Cardiac fibroblast (primary cell): ENCODE results near the gene FRMD4A.
"Not testable (repeated sequence)": the region's sequence is repeated elsewhere in the genome, so short reads cannot be mapped to it uniquely, and the experiment has no call there.

Experiments
- DNase-seq, 2 donors: peaks; one replicate each; pipeline versions ENCODE4 v3.0.0 to v3.0.0-alpha.2; 2010; ENCODE audit warnings: low read depth in 2 of 2
- H3K4me3 ChIP-seq, 2 donors: replicated peaks in 1 of 2; 1 replicate in 1 of 2; 2 replicates in 1 of 2; pipeline ENCODE4 v1.5.1; 2011; ENCODE audit warnings: low read depth in 2 of 2, low read length in 2 of 2, mild to moderate bottlenecking in 2 of 2, moderate library complexity in 1 of 2
- TF ChIP-seq, protein P1 (sequence below): IDR thresholded peaks from one replicate; pipeline ENCODE4 v1.5.1; 2011; ENCODE audit warnings: low read depth, mild to moderate bottlenecking, low read length, inconsistent platforms

FRMD4A gene

DNA sequence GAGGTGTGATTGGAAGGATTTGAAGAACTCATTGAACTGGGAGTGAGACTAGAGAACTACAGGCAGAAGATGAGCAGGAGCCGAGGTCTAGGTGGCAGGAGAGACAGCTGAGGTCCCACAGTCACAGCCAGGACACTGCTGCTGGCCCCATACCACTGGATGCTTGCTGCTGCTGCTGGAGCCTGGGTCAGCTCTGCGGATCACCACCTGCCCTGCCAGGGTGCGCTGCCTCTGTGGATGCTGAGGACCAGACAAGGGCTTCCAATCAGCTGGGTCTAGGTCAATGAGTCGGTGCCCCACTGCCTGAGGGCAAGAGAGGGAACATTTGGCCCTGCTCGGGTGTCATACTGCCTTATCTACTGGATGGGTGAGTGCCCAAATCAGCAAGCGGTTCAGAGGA, 94.4 kb downstream of the FRMD4A start:
- DNase-seq: no peak
- TF ChIP-seq, protein P1, sequence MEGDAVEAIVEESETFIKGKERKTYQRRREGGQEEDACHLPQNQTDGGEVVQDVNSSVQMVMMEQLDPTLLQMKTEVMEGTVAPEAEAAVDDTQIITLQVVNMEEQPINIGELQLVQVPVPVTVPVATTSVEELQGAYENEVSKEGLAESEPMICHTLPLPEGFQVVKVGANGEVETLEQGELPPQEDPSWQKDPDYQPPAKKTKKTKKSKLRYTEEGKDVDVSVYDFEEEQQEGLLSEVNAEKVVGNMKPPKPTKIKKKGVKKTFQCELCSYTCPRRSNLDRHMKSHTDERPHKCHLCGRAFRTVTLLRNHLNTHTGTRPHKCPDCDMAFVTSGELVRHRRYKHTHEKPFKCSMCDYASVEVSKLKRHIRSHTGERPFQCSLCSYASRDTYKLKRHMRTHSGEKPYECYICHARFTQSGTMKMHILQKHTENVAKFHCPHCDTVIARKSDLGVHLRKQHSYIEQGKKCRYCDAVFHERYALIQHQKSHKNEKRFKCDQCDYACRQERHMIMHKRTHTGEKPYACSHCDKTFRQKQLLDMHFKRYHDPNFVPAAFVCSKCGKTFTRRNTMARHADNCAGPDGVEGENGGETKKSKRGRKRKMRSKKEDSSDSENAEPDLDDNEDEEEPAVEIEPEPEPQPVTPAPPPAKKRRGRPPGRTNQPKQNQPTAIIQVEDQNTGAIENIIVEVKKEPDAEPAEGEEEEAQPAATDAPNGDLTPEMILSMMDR: no peak
- no peak overlapping the region for H3K4me3 ChIP-seq

DNA sequence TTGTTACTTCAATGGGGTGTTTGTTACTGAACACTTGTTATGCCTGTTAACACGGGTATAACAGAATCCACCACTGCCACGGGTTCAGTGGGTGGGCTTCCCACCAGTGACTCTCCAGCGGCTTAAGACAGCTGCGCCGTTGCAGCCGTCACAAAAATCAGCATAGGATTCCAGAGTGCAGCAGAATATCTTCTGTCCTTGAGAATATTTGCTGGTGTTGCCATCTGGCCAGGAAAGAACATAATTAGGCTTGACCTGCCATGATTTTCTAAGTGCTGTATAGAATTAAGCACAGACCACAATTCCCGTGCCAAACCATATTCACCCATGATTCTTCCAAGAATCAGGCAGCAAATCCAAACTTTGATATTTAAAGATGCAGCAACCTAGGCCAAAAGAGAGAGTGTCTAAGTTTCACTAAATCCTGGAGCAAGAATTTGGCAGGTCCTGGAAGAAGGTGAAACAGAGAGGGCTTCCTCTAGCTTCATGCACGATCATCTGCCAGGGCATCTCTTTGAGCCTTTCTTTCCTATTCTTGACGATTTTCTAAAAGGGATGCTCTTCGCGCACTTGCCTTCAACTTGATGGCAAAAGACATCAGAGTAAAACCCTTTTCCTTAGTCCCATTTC, 95.0 kb downstream of the FRMD4A start:
- DNase-seq: no peak
- H3K4me3 ChIP-seq: no peak overlapping the region
- TF ChIP-seq, protein P1: no peak

DNA sequence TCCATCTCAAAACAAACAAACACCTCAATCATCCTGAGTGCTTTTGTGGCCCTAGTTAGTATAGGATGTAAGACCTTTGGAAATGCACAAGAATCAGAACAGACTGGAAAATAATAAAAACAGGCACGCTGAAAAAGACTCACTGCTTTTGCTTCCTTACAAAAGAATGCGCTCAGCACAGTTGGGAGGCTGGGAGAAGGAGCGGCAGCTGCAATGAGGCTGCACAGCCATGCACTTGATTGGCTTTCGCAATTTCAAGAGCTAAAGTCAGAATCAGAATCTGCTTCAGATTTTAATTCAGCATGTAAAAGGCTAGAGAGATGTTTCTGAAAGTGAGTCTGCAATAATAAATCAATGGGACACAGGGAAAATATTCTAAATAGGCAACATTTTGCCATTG, 97.2 kb downstream of the FRMD4A start:
- TF ChIP-seq, protein P1: no peak
- no peak overlapping the region for H3K4me3 ChIP-seq
- DNase-seq: no peak

DNA sequence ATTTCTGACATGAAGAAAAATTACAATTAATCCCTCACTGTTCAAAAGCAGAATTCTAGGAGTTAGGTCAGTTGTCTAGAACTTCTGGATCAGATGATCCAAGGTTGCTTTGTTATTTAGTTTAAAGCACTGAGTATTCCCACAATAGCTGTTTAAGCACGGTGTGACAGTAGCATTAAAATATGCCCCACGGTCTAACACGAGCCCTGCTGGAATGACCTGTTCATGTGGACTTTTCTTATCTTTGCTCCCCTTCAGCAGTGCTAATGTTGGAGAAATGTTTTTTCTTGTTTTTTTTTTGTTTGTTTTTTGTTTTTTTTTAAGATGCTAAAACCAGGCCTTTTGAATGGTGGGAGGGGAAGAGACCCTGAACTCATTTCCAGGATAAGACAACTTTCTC, 101.9 kb downstream of the FRMD4A start:
- DNase-seq, H3K4me3 ChIP-seq: not testable (repeated sequence)

DNA sequence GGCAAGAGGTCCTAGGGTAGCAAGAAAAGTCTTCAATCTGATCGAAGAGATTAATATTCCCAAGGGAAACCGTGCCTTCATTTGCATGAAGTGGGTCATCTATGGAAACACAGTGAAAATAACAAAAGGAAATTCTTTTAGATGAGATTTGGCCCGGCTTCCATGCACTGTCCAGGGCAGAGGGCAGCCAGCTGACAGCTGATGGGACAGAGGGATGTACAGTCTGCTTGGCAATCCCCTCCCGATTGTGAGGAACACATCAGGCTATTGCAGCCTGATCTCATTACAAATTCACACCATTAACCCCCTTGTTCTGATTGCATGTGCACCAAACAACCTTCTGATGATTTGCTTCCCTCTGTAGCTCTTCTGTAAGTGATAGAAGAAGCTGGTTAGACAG, 105.3 kb downstream of the FRMD4A start:
- DNase-seq: no peak
- TF ChIP-seq, protein P1: no peak
- no peak overlapping the region for H3K4me3 ChIP-seq

DNA sequence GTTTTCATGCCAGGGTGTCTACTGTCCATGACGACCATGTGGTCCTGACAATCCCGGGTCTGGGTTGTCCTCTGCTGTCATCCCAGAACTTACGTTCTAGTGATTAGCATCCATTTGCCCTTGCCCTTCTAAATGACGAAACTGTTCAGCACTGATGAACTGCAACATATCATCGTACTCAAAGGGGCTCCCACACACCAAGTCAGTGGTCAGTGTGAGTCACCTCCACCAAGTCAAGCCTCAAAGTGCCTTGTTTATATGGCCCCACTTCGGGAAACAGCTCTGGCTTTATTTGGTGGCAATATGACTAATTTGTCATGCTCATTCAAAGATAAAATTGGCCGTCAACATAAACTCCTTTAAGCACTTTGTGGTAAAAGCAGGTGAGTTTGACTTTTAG, 110.7 kb downstream of the FRMD4A start:
- TF ChIP-seq, protein P1: no peak
- peak in 1 of 2 donors; percentile 31 for DNase-seq
- no peak overlapping the region for H3K4me3 ChIP-seq

DNA sequence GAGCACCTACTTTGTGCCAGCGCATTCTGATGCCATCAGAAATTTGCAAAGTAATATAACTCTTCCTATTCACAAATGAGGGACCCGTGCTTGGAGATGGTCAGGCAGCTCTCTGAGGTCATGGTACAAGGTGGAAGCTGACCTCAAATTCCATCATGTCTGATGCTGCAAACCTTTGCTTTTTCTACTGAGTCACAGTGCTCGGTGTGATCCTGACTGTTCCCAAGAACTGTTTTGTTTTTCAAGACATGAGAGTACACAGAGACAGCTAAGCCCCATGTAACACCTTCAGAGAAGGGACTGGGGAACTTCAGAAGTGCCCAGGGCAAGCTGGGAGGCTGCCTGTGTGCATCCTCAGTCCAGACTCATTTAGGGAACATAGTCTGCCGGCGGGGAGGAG, 111.3 kb downstream of the FRMD4A start:
- TF ChIP-seq, protein P1: no peak
- DNase-seq: peak in 1 of 2 donors; percentile 76
- H3K4me3 ChIP-seq: no peak overlapping the region
